Measurements from ENCODE around the gene AK2.
A peak's percentile ranks its signal among the peaks of the same experiment; 100 is the strongest.
"Not testable (repeated sequence)": the region's sequence is repeated elsewhere in the genome, so short reads cannot be mapped to it uniquely, and the experiment has no call there.

The AK2 gene

DNA sequence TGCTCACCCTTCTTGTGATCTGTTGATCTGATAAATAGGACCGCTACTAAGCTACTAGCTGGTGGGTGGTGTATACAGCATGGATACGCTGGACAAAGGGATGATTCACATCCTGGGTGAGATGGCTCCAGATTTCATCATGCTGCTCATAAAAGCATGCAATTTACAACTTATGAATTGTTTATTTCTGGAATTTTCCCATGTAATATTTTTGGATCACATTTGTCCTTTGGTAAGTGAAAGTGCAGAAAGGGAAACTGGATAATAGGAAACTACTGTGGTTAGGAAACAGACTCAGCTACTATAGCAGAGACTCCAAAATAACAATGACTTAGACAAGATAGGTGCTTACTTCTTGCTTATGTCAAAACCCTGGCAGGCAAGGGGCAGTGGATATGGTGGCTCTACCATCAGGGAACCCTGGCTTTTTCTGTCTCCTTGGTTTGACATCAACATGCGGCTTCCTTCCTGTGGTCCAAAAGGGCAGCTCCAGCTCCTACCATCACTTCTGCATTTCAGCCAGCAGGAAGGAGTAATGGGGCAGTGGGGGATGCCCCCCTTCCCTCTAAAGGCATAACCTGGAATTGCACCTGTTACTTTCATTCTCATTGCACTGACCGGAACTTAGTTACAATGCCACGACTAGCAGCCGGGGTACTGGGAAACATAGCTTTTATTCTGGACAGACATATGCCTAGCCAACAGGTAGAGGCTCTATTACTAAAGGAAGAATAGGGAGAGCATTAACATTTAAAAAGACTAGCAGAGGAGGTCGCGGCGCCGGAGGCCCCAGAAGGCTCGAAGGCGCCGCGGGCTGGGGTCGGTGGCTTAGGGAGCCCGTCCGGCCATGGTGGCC is 13.8 kb upstream of the AK2 start:
- no peak for DNase-seq (ENCODE audit: low read depth)

DNA sequence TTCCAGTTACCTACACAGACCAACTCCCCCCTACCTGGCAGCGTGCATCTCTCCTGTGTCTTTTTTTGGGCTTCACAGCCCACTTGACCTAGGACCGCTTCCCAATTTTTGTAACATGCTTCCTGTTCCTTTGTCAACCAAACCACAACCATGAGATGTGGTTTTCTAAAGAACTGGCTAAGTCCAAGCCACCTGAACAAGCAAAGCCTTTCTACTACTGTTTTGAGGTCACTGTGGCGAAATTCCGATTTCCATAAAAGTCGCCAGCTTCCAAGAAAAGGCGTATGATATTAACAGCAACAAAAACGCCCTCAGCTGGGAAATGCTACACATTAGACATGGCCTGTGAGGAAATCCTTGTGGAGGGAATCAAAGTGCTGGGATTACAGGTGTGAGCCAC is 12.7 kb upstream of the AK2 start:
- no peak for DNase-seq (ENCODE audit: low read depth)

DNA sequence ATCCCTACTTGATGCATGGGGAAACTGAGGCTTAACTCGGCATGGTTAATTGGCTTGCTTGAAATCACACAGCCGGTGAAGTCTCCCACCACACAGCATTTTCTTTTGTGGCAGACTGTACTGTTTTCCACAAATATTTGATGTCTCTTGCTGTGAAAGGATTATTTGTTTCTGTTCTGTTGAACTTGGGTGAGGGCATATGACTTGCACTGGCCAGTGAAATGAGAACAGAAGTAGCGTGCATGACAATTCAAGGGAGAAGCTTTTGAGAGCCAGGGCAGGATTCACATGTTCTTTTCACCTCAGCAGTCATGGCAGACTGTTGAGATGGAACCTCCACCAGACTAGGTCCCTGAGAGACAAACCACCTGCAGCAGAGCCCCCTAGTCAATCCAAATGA is 11.7 kb upstream of the AK2 start:
- DNase-seq (ENCODE audit: low read depth) = no peak

DNA sequence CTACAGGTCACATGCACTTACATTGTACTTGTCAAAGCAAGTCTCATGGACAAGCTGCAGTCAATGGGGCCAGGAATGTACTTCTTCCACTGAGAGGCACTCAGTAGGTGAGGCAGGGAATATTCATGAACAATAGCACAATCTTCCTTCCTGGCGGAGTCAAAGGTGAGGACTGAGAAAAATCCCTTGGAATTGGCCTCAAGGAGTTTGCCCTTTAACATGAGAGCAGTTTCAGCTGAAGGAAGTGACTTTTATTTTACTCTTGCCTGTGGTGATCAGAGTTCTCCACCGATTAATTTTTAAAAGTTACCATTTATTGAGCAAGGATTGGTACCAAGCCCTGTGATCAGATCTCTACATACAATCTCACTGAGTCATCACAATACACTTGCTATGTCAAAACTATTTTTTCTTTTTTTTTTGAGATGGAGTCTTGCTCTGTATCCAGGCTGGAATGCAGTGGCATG is 11.2 kb upstream of the AK2 start:
- no peak for DNase-seq (ENCODE audit: low read depth)

DNA sequence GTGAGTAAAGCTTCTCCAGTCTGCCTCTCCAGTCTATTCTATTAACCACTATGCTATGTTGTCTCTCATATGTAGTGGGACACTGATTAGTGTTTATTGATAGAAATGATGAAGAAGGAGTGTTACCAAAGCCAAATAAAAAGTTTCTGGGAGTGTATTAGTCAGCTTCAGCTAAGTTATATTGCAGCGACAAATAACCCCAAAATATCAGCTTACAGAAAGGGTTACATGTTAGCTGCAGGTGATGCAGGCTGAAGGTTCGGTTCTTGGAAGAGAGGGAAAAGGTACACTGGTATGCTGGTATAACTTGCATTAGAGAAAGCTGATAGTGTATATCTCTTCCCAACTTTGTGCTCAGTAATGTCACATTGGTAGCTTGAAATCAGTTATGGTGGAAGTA is 10.6 kb upstream of the AK2 start:
- DNase-seq (ENCODE audit: low read depth) = no peak

DNA sequence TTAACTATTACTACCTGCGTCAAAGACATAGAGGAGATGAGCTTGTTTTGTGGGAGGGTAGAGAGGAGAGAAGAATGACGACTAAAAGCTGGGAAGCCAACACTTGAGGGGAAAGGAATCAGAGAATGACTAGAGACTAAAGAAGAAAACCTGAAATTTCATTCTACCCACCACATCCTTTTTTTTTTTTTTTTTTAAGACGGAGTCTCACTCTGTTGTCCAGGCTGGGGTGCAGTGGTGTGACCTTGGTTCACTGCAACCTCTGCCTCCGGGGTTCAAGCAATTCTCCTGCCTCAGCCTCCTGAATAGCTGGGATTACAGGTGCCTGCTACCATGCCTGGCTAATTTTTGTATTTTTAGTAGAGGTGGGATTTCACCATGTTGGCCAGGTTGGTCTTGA is 9.6 kb upstream of the AK2 start:
- not testable (repeated sequence) for DNase-seq (ENCODE audit: low read depth)

DNA sequence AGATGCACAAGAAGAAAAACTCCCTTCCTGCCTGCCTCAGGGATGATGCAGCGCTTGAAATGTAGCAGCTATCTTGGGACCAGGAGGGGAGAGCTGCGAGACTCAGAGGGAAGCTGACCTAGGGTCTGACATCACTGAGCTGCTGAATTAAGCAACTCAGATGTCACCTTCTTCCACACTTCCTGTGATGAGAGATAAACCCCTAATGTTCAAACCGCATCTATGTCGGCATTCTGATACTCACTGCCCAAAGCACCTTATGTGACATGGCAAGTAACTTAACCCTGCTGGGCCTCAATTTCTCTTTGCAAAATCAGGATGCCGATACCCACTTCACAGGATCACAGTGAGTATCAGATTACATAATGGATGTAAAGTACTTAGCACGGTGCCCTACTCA is 9.1 kb upstream of the AK2 start:
- no peak for DNase-seq (ENCODE audit: low read depth)

DNA sequence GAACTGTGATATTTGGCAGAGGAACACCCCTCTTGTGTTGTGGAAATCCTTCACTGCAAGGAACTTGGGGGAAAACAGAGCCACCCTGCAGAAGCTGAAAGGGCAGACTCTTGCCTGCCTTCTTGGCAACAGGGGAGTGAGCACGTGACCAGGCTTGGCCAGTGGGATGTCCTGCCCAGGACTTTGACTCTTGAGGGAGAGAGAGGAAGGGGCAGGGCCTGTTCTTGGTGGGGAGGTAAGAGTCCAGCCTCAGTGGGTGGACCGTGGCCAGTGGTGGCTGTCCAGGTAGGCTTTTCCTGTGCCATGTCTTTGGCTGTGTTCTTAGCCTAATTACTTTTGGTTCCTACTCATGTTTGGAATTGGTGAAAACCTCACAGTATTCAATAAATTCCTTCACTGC is 8.6 kb upstream of the AK2 start:
- DNase-seq (ENCODE audit: low read depth) = no peak

DNA sequence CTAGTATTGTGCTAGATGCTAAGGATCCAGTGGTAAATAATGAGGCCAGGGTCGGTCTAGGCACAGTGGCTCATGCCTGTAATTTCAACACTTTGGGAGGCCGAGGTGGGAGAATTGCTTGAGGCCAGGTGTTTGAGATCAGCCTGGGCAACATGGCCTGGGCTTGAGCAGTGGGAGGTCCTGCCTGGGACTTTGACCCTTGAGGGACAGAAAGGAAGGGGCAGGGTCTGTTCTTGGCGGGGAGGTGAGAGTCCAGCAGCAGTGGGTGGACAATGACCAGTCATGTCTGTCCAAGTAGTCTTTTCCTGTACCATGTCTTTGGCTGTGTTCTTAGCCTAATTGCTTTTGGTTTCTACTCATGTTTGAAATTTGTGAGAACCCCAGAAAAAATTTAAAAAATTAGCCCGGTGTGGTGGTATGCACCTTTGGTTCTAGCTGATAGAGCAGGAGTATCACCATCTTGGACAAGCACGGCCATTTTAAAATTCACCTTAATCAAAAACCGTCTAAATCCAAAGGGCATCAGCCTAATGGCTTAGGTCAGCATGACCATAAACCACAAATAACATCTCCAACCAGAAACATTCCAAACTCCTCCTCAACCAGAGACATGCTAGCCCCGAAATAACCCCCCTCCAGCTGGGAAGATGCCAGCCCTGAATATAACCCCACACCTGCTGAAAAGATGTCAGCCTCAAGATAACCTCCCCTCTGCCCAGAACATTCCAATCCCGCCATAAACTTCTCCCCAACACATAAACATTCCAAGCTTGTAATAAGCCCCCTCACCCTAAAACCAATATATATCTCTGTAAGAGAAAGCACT is 6.8 kb upstream of the AK2 start:
- no peak for DNase-seq (ENCODE audit: low read depth)

DNA sequence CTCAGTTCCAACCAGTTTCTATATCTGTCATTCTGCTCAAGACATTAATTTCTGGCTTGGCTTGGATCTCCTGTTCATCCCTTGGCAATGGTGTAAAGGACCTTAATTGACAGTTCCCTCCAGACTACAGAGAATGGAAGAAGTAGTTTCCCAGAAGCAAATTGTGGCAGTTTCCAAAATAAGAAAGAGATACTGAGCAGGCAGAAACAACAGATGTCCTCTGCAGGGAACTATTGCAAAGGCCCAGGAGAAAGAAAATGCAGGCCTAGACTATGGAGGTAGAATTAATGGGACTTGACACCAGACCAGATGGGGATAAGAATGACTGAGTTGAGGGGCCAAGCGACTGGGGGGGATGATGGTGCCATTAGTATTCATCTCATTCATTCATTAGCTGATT is 6.1 kb upstream of the AK2 start:
- DNase-seq (ENCODE audit: low read depth) = no peak

DNA sequence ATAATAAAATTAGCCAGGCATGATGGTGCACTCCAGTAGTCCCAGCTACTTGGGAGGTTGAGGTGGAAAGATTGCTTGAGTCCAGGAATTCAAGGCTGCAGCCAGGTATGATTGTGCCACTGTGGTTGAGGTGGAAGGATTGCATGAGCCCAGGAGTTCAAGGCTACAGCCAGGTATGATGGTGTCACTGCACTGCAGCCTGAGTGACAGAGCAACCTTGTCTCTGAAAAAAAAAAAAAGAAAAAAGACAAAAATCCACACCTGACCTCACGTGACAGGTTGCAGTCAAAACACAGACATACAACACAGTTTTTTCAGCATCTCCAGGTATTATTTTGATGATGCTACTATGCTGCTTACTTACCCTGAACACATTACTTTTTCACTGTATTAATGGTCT is 4.3 kb upstream of the AK2 start:
- DNase-seq (ENCODE audit: low read depth) = no peak

DNA sequence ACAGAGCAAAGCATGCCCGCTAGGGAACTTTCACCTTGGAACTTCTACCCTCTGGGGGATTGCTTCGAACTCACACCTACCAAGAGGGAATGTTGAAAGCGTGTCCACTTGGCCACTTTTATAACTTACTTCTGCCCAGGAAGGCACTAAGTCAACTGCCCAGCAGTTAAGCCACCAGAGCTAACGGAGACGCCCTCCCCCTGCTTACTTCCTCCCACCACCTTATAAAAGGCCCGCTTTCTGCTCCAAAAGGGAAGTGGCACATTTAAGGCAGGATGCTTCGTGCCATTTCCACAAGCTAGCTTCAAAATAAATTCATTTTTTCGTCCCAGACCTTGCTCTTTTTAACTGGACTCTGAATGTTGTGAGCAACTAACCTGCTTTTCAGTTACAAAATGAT is 3.2 kb upstream of the AK2 start:
- no peak for DNase-seq (ENCODE audit: low read depth)

DNA sequence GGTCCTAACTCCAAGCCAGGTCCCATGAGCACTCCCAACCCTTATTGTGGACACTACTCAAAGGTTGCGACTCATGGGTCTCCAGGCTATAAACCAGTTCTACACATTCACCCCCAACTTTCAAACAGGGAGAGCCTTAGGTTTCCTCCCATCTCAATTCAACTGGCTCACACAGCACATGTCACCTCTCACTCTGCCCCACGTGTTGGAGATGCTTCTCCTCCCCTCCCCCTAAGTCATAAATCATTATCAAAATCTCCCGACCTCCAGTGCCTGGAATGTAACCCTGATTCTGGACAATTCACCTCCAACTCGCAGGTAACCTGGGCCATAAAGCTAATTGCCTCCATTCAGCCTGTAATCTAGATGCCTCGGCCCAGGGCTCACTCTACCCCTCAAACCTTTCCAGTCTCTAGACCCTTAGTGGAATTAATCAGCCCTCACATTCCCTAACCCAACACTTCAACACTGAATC is 595 bp downstream of the AK2 start:
- no peak for DNase-seq (ENCODE audit: low read depth)

DNA sequence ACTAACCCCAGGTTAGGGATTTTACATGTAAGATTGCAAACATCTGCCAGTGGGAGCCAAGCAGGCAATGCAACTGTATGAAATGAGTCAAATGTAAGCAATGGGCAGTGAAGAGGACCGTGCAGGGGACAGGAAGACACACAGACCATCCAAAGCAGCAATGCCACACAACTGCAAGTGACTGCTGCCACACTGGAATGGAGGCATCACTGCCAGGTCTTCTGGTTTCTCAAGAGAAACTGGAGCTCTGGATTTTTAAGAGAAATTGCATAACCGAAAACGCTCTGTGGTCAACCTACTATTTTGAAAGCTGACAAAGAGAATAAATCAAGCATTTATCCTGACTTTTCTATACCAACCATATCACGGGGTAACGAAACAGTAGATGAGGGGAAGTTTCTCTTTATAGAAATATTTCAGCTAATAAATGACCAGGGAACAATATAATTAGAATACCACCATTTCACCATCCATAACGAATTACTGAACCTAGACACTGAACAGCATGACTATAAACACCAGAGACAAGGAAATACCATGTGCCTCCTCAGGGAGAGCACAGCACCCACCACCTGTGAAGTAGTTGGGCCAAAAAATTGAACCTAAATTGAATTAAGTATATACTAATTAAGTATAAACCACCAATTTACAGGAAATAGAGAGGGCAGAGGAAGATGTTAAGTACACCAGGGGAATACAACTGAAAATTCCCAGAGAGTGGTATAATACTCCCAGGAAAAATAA is 4.4 kb downstream of the AK2 start:
- no peak for DNase-seq (ENCODE audit: low read depth)

DNA sequence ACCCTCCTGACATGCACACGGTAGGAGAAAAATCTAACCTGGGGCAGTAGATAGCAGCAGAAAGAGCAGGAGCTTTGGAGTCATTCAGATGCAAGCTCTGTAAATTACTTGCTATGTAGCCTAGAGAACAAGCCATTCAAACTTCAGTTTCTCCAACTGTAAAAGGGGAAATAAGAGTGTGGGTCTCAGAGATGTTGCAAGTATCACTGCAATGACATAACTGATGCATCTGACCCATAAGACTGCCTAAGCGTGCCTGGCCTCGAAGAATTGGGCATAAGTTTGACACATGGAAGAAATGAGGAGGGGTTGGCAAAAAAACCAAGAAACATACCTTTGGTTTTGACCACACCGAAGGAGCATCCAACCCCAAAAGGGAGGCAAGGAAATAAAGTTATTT is 5.2 kb downstream of the AK2 start:
- DNase-seq (ENCODE audit: low read depth) = no peak

DNA sequence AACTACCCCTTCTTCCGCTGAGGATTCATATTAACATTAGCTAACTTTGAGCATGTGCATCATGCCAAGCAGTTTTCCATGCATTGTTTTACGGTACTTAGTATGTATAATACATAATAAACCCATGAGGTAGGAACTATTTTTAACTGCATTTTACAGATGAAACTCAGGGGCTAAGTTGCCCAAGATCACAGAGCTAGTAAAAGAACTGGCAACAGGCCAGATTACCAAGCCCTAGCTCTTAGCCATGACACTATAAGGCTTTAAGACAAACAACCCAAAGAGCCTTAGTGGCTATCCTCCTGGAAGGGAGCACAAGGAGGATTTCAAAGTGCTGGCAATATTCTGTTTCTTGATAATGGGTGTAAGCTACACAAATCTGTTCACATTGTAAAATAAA is 6.1 kb downstream of the AK2 start:
- DNase-seq (ENCODE audit: low read depth) = no peak

DNA sequence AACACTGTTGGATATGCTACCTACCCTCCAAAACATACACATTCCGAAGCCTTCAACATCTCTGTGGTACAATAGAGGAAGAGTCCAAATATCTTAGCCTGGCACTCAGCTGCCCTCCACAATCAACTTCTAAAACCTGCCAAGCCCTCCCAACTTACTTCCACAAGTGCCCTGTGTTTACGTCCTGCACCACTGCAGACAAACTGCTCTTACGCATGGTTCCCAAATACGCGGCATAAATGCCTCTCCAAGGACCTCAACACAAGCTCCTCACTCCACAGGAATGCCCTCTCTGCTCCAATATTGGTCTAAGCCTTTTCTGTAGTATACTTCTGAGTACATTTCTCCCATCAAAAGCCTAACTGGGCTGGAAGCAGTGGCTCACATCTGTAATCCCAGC is 6.8 kb downstream of the AK2 start:
- DNase-seq (ENCODE audit: low read depth) = no peak

DNA sequence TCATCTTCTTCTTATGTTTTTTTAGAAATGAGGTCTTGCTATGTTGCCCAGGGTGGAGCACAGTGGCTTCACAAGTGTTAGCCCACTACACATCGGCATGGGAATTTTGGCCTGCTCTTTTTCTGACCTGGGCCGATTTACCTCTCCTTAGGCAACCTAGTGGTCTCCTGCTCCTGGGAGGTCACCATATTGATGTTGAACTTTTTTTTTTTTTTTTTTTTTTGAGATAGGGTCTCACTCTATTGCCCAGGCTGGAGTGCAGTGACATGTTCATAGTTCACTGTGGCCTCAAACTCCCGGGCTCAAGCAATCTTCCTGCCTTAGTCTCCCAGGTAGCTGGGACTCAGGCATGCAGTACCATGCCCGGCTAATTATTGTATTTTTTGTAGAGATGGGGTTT is 7.5 kb downstream of the AK2 start:
- no peak for DNase-seq (ENCODE audit: low read depth)

DNA sequence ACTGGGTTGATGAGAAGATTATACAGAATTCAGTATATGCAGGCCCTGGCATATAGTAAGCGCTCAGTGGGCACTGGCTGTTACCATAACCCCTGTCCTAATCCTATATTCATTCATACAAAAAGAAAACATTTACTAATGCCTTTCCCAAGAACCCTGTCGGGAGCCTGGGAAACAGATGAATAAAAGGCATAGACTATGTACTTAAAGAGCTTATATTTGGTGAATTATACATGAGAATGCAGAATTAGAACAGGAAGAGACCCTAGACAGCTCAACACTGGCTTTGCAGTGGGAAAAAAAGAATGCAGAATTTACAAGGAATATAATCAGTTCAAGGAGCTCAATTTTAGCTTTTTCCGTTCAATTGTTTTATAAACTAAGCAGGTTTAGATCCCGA is 10.9 kb downstream of the AK2 start:
- DNase-seq (ENCODE audit: low read depth) = no peak

DNA sequence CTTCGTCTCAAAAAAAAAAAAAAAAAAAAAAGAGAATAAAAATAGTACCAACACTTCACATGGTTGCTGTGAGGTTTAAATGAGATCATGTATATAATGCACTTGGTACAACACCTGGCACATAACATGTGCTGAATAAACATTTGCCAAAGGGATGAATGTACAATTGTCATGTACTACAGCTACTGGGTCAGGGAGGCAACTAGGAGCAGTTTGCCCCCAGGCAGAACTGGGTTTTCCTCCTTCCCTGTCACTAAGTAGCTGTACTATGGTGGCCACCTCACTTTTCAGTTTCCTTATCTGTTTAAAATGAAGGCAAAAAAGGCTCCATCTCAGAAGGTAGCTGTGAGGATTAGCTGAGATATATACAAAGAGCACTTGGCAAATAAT is 11.5 kb downstream of the AK2 start:
- no peak for DNase-seq (ENCODE audit: low read depth)

DNA sequence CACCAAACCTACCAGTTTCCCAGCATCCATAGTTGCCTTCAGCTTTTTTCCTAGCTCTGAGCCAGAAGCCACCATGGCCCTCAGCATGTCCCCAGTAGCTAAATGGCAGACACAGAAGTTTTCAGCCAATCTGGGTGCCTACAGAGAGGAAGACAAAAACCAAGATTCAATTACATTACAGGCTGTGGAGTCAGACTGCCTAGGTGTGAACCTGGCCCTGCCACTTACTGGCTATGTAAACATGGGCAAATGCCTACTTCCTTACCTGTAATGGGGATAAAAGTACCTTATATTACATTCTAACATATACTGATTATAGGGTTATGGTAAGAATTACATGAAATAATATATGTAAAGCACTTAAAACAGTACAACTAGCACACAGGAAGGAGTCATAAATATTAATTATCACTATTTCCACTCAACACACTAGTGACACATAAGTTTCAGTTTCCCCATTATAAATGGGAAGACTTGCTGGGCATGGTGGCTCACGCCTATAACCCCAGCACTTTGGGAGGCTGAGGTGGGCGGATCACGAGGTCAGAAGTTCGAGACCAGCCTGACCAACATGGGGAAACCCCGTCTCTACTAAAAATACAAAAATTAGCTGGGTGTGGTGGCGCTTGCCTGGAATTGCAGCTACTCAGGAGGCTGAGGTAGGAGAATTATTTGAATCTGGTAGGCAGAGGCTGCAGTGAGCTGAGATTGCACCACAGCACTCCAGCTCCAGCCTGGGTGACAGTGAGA is 12.1 kb downstream of the AK2 start:
- DNase-seq (ENCODE audit: low read depth) = peak; percentile 53

DNA sequence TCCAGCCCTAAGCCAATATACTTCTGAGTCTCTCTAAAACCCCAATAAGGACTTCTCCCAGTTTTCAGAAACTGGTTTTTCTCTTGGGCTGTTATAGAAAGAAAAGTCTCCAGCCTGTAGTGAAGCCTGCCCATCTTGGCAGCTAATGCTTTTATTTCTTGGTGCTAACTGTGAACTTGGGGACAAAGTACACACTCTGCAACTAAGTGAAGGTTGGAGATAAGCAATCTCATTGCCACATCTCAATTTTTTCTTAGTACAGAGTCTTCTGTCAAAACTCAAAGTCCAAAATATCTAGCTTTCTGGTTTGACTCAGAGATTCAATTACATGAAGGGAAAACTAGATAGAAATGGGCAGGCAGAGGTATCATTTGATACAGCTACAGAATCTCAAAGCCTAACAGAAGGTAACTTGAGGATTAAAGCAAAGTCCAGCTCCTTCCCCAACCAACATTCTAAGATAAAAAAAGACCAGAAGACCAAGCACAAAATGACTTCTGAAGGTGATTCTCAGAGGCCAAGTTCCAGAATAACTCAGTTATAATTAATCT is 14.0 kb downstream of the AK2 start:
- no peak for DNase-seq (ENCODE audit: low read depth)
